Peyer's patch (tissue), 4 donors: ENCODE measurements around the gene CCDC149.

Experiments used
- POLR2A ChIP-seq, 2 donors: fragments of 450-650 bp; IDR thresholded peaks; one replicate each; pipeline ENCODE4 v1.5.1; 2017; ENCODE audit warnings: antibody characterized with exemption in 2 of 2, mild to moderate bottlenecking in 2 of 2, moderate library complexity in 2 of 2
- TF ChIP-seq, protein P1 (sequence below), 6 experiments: fragments of 450-650 bp in 4 of 6; fragments of 200-600 bp in 2 of 6; sonication (generic) in 1 of 6; IDR thresholded peaks; one replicate each; pipeline ENCODE4 v1.5.1; 2017 to 2019; ENCODE audit warnings: antibody characterized with exemption in 6 of 6, mild to moderate bottlenecking in 3 of 6, moderate library complexity in 1 of 6

DNA sequence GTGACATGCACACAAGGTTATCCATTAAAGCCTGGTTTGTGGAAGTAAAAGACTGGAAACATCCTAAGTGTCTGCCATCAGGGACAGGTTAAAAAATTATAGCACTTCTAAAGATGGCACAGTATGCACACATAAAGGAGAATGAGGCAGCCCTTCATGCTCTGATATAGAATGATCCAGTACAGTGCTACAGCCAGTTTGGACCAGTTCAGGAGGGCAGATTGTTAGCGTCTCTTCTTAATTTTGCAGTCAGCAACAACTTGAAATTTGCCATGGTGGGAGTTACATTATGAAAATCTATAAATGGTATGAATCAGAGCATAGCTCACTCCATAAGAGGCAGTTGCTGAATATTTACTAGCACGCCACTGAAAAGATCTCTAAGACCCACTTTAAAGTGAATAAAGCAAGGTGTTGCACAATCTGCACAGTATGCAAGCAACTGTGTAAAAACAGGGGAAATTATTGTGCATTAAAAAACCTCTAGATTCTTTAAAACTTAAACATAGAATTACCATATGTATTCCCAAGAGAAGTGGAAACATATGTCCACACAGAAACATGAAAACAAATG lies 137.7 kb downstream of the CCDC149 start:
- TF ChIP-seq, protein P1, sequence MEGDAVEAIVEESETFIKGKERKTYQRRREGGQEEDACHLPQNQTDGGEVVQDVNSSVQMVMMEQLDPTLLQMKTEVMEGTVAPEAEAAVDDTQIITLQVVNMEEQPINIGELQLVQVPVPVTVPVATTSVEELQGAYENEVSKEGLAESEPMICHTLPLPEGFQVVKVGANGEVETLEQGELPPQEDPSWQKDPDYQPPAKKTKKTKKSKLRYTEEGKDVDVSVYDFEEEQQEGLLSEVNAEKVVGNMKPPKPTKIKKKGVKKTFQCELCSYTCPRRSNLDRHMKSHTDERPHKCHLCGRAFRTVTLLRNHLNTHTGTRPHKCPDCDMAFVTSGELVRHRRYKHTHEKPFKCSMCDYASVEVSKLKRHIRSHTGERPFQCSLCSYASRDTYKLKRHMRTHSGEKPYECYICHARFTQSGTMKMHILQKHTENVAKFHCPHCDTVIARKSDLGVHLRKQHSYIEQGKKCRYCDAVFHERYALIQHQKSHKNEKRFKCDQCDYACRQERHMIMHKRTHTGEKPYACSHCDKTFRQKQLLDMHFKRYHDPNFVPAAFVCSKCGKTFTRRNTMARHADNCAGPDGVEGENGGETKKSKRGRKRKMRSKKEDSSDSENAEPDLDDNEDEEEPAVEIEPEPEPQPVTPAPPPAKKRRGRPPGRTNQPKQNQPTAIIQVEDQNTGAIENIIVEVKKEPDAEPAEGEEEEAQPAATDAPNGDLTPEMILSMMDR (IDR thresholded peaks at IDR 0.05) = no peak
- TF ChIP-seq POLR2A (IDR thresholded peaks at IDR 0.05) = no peak
